Body of pancreas (tissue), 4 donors: ENCODE data around the gene ZNF519.

Experiments used
- CTCF ChIP-seq, 7 experiments: fragments of 450-650 bp in 4 of 7; fragments of 200-600 bp in 3 of 7; sonication (generic) in 3 of 7; IDR thresholded peaks; one replicate each; pipeline ENCODE4 v1.5.1; 2016 to 2019; ENCODE audit warnings: antibody characterized with exemption in 7 of 7
- POLR2A ChIP-seq, 3 donors: fragments of 450-650 bp; IDR thresholded peaks; one replicate each; pipeline ENCODE4 v1.6.1; 2016; ENCODE audit warnings: antibody characterized with exemption in 3 of 3, mild to moderate bottlenecking in 2 of 3

GRCh38 chr18:14106906-14107305 lies 25.3 kb downstream of the ZNF519 start:
- TF ChIP-seq CTCF (IDR thresholded peaks at IDR 0.05), result no peak
- TF ChIP-seq POLR2A (IDR thresholded peaks at IDR 0.05), result no peak
